H9 (cell line): ENCODE results near the gene TFR2. TPM values are rescaled to one million over a fixed set of nuclear protein-coding genes. Genes with fewer than 3 reads are reported as not detected.
A peak's percentile ranks its signal among the peaks of the same experiment; 100 is the strongest.

Experiments
- DNase-seq: peaks from one replicate; pipeline ENCODE4 v3.0.0-alpha.2; 2017
- H2AFZ ChIP-seq: one replicate; pipeline ENCODE4 v1.6.1; 2013; ENCODE audit warnings: mild to moderate bottlenecking, low read length, control low read depth, moderate library complexity
- H2AK5ac ChIP-seq: 2 replicates; pipeline ENCODE4 v1.6.1; 2013; ENCODE audit warnings: low read length, control low read depth, mixed read lengths; ENCODE audit not compliant: insufficient read length
- H2BK120ac ChIP-seq: one replicate; pipeline ENCODE4 v1.6.1; 2013; ENCODE audit warnings: low read depth, mild to moderate bottlenecking, low read length, control low read depth, inconsistent platforms; ENCODE audit not compliant: poor library complexity, severe bottlenecking
- H2BK12ac ChIP-seq: 2 replicates; pipeline ENCODE4 v1.6.1; 2013; ENCODE audit warnings: low read length, control low read depth, mixed read lengths, low read depth; ENCODE audit not compliant: insufficient read length
- H2BK15ac ChIP-seq: 2 replicates; pipeline ENCODE4 v1.6.1; 2013; ENCODE audit warnings: low read depth, low read length, control low read depth
- H2BK20ac ChIP-seq: one replicate; pipeline ENCODE4 v1.6.1; 2013; ENCODE audit warnings: low read depth, mild to moderate bottlenecking, low read length, control low read depth, inconsistent platforms; ENCODE audit not compliant: poor library complexity, severe bottlenecking
- H2BK5ac ChIP-seq: 2 replicates; pipeline ENCODE4 v1.6.1; 2013; ENCODE audit warnings: low read length, control low read depth, mixed read lengths; ENCODE audit not compliant: insufficient read length
- H3K14ac ChIP-seq: 2 replicates; pipeline ENCODE4 v1.6.1; 2013; ENCODE audit warnings: low read length, control low read depth; ENCODE audit not compliant: insufficient read depth
- H3K18ac ChIP-seq: 2 replicates; pipeline ENCODE4 v1.6.1; 2013; ENCODE audit warnings: low read depth, mild to moderate bottlenecking, mixed read lengths, low read length, control low read depth; ENCODE audit not compliant: insufficient read length
- H3K23ac ChIP-seq: 2 replicates; pipeline ENCODE4 v1.6.1; 2013; ENCODE audit warnings: low read length, control low read depth, mixed read lengths, low read depth; ENCODE audit not compliant: insufficient read length
- H3K23me2 ChIP-seq: 2 replicates; pipeline ENCODE4 v1.6.1; 2013; ENCODE audit warnings: low read depth, mild to moderate bottlenecking, mixed read lengths, low read length, control low read depth; ENCODE audit not compliant: insufficient read length, poor library complexity, severe bottlenecking
- H3K27ac ChIP-seq: 2 replicates; pipeline ENCODE4 v1.5.1; 2013; ENCODE audit warnings: low read length, control low read depth, mixed read lengths, low read depth; ENCODE audit not compliant: insufficient read length
- H3K27me3 ChIP-seq: 2 replicates; pipeline ENCODE4 v1.6.1; 2013; ENCODE audit warnings: low read length, control low read depth, inconsistent platforms; ENCODE audit not compliant: insufficient read depth
- H3K4ac ChIP-seq: 2 replicates; pipeline ENCODE4 v1.6.1; 2013; ENCODE audit warnings: low read depth, mild to moderate bottlenecking, control low read depth, inconsistent platforms, low read length, moderate library complexity
- H3K4me1 ChIP-seq: 2 replicates; pipeline ENCODE4 v1.6.1; 2013; ENCODE audit warnings: low read length, control low read depth, inconsistent platforms; ENCODE audit not compliant: insufficient read depth
- H3K4me2 ChIP-seq: 2 replicates; pipeline ENCODE4 v1.6.1; 2013; ENCODE audit warnings: low read length, control low read depth, mixed read lengths; ENCODE audit not compliant: insufficient read length, insufficient read depth
- H3K56ac ChIP-seq: 2 replicates; pipeline ENCODE4 v1.6.1; 2013; ENCODE audit warnings: low read depth, mild to moderate bottlenecking, mixed read lengths, low read length, control low read depth; ENCODE audit not compliant: insufficient read length
- H3K79me1 ChIP-seq: 2 replicates; pipeline ENCODE4 v1.6.1; 2013; ENCODE audit warnings: low read depth, mild to moderate bottlenecking, moderate library complexity, low read length, control low read depth, inconsistent platforms; ENCODE audit not compliant: insufficient read depth, poor library complexity, severe bottlenecking
- H3K79me2 ChIP-seq: 2 replicates; pipeline ENCODE4 v1.6.1; 2013; ENCODE audit warnings: low read length, control low read depth, inconsistent platforms; ENCODE audit not compliant: insufficient read depth
- H3K9ac ChIP-seq: 2 replicates; pipeline ENCODE4 v1.6.1; 2013; ENCODE audit warnings: low read length, control low read depth, mixed read lengths; ENCODE audit not compliant: insufficient read length; ENCODE audit errors: extremely low read depth
- H3K9me3 ChIP-seq: one replicate; pipeline ENCODE4 v1.6.1; 2013; ENCODE audit warnings: low read depth, low read length, inconsistent platforms; ENCODE audit not compliant: control insufficient read depth
- H3T11ph ChIP-seq: one replicate; pipeline ENCODE4 v1.6.1; 2013; ENCODE audit warnings: mild to moderate bottlenecking, low read length, control low read depth, inconsistent platforms
- H4K20me1 ChIP-seq: one replicate; pipeline ENCODE4 v1.6.1; 2013; ENCODE audit not compliant: control insufficient read depth, insufficient read length, insufficient read depth
- H4K5ac ChIP-seq: 2 replicates; pipeline ENCODE4 v1.6.1; 2013; ENCODE audit warnings: low read depth, mild to moderate bottlenecking, mixed read lengths, low read length, control low read depth; ENCODE audit not compliant: insufficient read length
- H4K8ac ChIP-seq: replicated peaks from 2 replicates; pipeline ENCODE4 v1.6.1; 2013; ENCODE audit warnings: low read length, control low read depth, mixed read lengths, low read depth; ENCODE audit not compliant: insufficient read length
- H4K91ac ChIP-seq: 2 replicates; pipeline ENCODE4 v1.6.1; 2013; ENCODE audit warnings: low read depth, mild to moderate bottlenecking, moderate library complexity, mixed read lengths, low read length, control low read depth; ENCODE audit not compliant: insufficient read length
- H3K27ac Mint-ChIP-seq, 3 experiments: 2 replicates in 2 of 3; 3 replicates in 1 of 3; pipeline ENCODE4 v1.8.0; 2020 to 2021; ENCODE audit warnings: mixed read lengths in 3 of 3, mild to moderate bottlenecking in 1 of 3, moderate library complexity in 1 of 3
- H3K27me3 Mint-ChIP-seq: 2 replicates; pipeline ENCODE4 v1.8.0; 2021; ENCODE audit warnings: low read depth, mild to moderate bottlenecking, moderate library complexity, mixed read lengths
- H3K36me3 Mint-ChIP-seq, 3 experiments: 2 replicates in 2 of 3; 3 replicates in 1 of 3; pipeline ENCODE4 v1.8.0; 2020 to 2021; ENCODE audit warnings: low read depth in 3 of 3, mixed read lengths in 3 of 3; ENCODE audit not compliant: insufficient read depth in 1 of 3
- H3K4me1 Mint-ChIP-seq, 2 experiments: 2 replicates each; pipeline ENCODE4 v1.8.0; 2020; ENCODE audit warnings: mixed read lengths in 2 of 2
- H3K4me3 Mint-ChIP-seq, 2 experiments: 2 replicates in 1 of 2; 3 replicates in 1 of 2; pipeline ENCODE4 v1.8.0; 2020 to 2021; ENCODE audit warnings: mild to moderate bottlenecking in 2 of 2, mixed read lengths in 2 of 2, moderate library complexity in 1 of 2
- H3K9me3 Mint-ChIP-seq, 2 experiments: 2 replicates in 1 of 2; 3 replicates in 1 of 2; pipeline ENCODE4 v1.8.0; 2020; ENCODE audit warnings: mild to moderate bottlenecking in 2 of 2, mixed read lengths in 2 of 2, moderate library complexity in 1 of 2
- CTCF ChIP-seq: fragments of 200-600 bp; sonication (generic); conservative IDR thresholded peaks from 3 replicates; pipeline ENCODE4 v1.8.0; 2021; ENCODE audit warnings: antibody characterized with exemption, mild to moderate bottlenecking
- WGBS: extraction: QIAGEN DNeasy Blood & Tissue Kit; methylation state at CpG from one replicate; pipeline ENCODE4 v1.1.7; 2013; ENCODE audit warnings: missing lambda C conversion rate, low lambda C conversion rate, mixed read lengths; ENCODE audit not compliant: insufficient read length; ENCODE audit errors: extremely low coverage; 5-methylcytosine and 5-hydroxymethylcytosine counted together
- total RNA-seq: library from RNA; stranded (reverse); gene quantifications from 2 replicates; pipeline ENCODE4 v1.2.1, GENCODE V29; 2021

TFR2 gene
- total RNA-seq, 1 experiment from 2014 or later = 2.3 TPM

GRCh38 chr7:100655908-100656674, 14.7 kb upstream of the TFR2 start, which contains the start of gene ACTL6B:
Gene ACTL6B, minus strand, starts transcription at chr7:100656448. Its CDS starts 94 bp downstream, at chr7:100656354.
- no peaks in the 10 kb centered on the region for H3K9me3 Mint-ChIP-seq
- peaks cover 78% of the 10 kb centered on the region for H3K27me3 Mint-ChIP-seq
- Histone ChIP-seq H3K9ac (no peak within 1 kb of the TSS), H3K4ac (no peak within 1 kb of the TSS), H3K4me2 (peak within 1 kb of the TSS; percentile 44), H3K79me2 (no peaks in the 10 kb centered on the region), H3K18ac (no peak within 1 kb of the TSS), H4K20me1 (no peaks in the 10 kb centered on the region), H3T11ph (no peak within 1 kb of the TSS), H2BK5ac (no peak within 1 kb of the TSS), H2BK12ac (no peak within 1 kb of the TSS), H3K4me1 (no peaks in the 10 kb centered on the region), H3K27ac (no peak within 1 kb of the TSS), H4K5ac (no peak within 1 kb of the TSS), H4K91ac (no peak within 1 kb of the TSS), H3K79me1 (no peaks in the 10 kb centered on the region), H3K9me3 (no peaks in the 10 kb centered on the region), H3K27me3 (peaks cover 13% of the 10 kb centered on the region), H2AK5ac (no peak within 1 kb of the TSS), H2BK20ac (no peak within 1 kb of the TSS), H3K14ac (no peak within 1 kb of the TSS), H2AFZ (no peak within 1 kb of the TSS), H4K8ac (no peak within 1 kb of the TSS), H2BK15ac (no peak within 1 kb of the TSS), H3K56ac (no peak within 1 kb of the TSS), H3K23me2 (no peaks in the 10 kb centered on the region), H3K23ac (no peak within 1 kb of the TSS), H2BK120ac (no peak within 1 kb of the TSS)
- WGBS = no CpG with 5 or more reads among the region's 63 CpGs
- H3K4me1 Mint-ChIP-seq = peaks cover 4 to 5% of the 10 kb centered on the region in 2 experiments; a peak in 3 of 4 replicates
- peak within 1 kb of the TSS; percentile 14 to 51; a peak in 2 of 5 replicates for H3K4me3 Mint-ChIP-seq
- peak; percentile 91 for DNase-seq
- H3K27ac Mint-ChIP-seq = no peak within 1 kb of the TSS
- no peak for TF ChIP-seq CTCF
- H3K36me3 Mint-ChIP-seq = no peaks in the 10 kb centered on the region
